NCI-H2081 (cell line): ENCODE measurements around the gene TOMM40L.

Source experiments
- DNase-seq, 2 experiments: peaks; one replicate each; lab custom pipeline; 2025; lab: John Stamatoyannopoulos, UW

Gene TOMM40L

DNA sequence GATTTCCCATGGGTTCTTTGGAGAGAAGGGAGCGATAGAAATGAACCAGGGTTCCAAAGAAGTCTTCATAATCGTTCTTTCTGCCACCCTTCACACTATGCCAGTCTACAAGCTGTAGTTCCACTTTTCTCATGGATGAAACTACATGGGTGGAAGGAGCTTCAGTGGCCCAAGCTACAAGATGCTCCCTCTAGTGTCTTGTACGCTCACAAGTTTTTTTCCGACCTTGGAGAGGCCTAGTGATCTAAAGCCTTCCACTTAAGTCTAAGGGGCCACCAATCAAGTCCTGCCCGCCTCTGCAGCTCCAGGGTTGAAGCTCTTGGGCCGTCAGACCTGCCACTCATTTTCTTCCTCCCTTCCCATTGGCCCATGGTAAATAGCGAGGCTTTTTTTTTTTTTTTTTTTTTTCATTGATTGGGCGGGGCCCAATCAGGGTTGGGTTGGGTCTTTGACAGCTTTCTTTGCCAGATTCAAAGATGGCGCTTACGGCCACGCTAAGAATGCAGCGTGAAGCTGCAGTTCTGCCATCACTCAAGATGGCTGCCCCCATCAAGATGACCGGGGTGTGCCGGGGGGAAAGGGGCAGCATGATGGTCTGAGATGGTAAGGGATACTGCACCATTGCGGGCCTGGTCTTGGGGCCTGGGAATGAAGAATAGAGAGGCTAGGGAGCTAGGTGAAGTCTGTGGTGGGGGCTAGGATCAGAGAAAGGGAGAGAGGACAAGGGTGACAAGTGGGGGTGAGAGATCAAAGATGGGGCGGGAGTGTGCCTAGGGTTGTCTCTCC, at the start of gene TOMM40L:
Gene TOMM40L (plus strand): TSS at position 527 of the 786 bp plus-strand sequence. CDS start 430 bp downstream, outside the sequence.
- peak; percentile 98 for DNase-seq

DNA sequence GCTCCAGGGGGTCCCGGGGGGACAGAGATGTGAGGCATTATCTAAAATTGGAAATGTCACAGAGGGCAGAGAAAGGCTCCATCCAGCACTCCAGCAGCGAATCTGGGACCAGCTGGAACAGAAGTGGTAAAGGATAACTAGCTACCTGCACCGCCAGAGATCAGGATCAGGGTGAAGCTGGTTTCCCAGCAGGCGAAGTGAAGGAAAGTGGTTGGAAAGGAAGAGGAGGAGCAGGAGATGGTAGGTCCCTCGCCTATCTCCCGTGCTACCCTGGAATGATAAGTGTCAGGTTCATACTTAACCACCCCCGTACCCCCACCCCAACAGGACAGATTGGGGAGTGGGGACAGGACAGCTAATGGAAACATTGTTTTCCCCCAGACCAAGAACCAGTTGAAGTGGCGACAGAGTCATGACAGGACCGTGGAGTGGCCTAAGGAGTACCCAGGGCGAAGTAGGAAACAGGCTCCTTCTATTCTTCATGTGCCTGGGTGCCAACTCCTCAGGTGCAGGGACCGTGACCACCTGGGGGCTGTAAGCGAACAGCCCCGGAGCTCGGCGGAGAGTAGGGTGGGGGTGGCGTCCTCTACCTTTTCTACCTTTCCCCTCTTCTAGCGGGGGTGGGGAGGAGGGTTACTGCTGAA, 49.3 kb upstream of the TOMM40L start:
- DNase-seq = no peak

- peak; percentile 91 for DNase-seq
These were observed 48.5 kb upstream of the TOMM40L start, which contains the start of gene B4GALT3 for GRCh38 chr1:161177112-161177935. Gene B4GALT3, minus strand, starts transcription at chr1:161177507. Its CDS starts 1,447 bp downstream, at chr1:161176060.

GRCh38 chr1:161177936-161178244, 48.0 kb upstream of the TOMM40L start:
- no peak for DNase-seq

GRCh38 chr1:161179698-161180097, 46.2 kb upstream of the TOMM40L start:
- DNase-seq = no peak

GRCh38 chr1:161180639-161181038, 45.2 kb upstream of the TOMM40L start:
- no peak for DNase-seq

GRCh38 chr1:161182214-161182613, 43.6 kb upstream of the TOMM40L start:
- no peak for DNase-seq

DNA sequence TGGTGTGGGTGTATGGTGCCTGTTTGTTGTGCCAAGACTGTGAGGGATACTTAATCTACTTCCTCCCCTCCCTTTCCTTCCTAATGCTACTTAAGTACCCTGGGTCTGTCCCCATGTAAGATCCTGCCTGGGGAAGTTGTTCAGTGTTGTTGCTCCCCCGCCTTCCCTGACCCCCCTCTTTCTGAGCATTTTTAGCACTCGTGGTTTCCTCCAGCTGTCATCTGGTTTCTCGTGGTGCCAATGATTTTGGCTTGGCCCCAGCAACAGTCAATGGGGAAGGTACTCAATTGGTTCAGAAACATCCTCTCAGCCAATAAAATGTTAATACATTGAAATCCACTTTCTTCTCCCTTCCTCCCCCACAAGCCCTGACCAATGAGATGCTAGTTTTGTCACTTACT, 40.6 kb upstream of the TOMM40L start:
- peak; percentile 48 to 68 for DNase-seq

DNA sequence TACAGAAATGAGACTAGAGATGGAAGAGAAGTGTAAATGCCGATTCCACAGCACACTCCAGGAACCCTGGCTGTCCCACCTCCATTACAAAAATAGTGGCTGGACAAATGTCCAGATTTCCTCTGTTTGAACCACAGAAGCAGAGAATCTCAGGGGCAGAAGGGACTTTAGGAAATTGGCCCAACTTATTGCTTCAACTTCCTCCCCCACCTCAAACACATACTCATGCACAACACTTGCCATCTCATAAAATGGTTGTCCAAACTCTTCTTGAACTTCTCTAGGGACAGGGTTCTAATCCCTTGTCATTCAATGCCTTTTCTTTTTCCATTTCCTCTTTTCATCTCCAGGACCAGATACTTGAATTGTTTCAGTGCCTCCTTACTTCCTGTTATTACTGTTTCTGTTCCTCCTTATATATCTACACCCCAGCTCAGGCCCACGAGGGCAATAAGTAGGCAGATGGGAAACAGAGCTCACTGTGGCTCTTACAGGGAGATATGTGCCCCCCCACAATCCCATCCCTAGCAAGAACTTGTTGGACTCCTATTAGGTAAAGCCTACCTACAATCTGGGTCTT, 40.0 kb upstream of the TOMM40L start:
- no peak for DNase-seq

DNA sequence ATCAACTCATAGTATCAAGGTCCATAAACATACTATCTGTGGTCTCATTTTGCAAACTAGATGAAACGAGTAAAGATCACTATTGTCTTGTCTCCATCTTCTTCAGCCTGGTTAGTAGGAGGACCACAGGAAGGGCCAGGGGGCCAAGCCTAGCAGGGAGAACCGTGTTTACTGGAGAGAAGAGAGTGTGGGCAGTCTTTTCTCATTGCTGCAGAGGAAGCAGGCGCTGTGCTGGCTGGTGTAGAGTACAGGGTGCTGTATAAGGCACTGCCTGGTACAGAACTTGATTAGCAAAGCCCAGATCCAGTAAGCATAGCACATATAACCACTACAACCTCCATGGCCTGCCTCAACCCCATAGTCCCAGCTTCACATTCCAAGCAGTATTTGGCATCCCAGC, 38.5 kb upstream of the TOMM40L start:
- DNase-seq = no peak

DNA sequence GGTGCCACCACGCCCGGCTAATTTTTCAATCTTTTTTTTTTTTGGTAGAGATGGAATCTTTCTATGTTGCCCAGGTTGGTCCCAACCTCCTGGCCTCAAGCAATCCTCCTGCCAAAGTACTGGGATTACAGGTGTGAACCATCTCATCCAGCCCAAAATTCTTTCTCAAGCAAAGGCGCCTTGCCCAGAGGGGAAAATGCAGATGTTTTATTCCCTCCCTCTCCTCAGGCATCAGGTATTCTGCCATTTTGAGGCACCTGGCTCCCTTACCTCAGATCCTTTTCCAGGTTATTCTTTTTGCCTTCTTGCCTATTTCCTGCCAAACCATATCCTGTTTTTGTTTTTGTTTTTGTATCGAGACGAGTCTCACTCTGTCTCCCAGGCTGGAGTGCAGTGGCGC, 37.5 kb upstream of the TOMM40L start:
- DNase-seq = no peak

- no peak for DNase-seq
These were observed 36.8 kb upstream of the TOMM40L start for GRCh38 chr1:161189036-161189435.

GRCh38 chr1:161190962-161191521, 34.8 kb upstream of the TOMM40L start:
- DNase-seq = no peak

DNA sequence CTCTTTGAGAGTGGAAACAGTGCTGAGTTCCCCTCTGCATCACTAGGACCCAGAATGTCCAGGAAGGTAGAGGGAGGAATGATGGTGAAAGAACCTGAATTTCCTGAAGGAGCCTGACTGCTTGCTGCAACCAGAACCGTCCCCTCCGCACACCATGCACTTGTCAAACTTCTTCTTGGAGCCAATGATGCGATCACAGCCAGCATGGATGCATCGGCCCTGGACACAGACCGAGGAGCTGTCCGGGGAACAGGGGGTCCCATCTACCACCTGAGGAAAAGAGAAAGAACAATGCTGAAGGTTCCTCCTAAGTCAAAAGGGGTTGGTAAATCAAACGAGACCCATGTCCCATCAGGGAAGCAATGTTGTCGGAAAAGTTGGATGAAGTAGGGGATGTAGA, 33.9 kb upstream of the TOMM40L start:
- DNase-seq = no peak

- DNase-seq = peak; percentile 84 to 88
These were observed 33.1 kb upstream of the TOMM40L start for GRCh38 chr1:161192476-161193465.

- no peak for DNase-seq
These were observed 32.2 kb upstream of the TOMM40L start for GRCh38 chr1:161193561-161194235.

GRCh38 chr1:161195171-161195570, 30.7 kb upstream of the TOMM40L start:
- DNase-seq = no peak

GRCh38 chr1:161196111-161196510, 29.7 kb upstream of the TOMM40L start:
- DNase-seq = no peak

DNA sequence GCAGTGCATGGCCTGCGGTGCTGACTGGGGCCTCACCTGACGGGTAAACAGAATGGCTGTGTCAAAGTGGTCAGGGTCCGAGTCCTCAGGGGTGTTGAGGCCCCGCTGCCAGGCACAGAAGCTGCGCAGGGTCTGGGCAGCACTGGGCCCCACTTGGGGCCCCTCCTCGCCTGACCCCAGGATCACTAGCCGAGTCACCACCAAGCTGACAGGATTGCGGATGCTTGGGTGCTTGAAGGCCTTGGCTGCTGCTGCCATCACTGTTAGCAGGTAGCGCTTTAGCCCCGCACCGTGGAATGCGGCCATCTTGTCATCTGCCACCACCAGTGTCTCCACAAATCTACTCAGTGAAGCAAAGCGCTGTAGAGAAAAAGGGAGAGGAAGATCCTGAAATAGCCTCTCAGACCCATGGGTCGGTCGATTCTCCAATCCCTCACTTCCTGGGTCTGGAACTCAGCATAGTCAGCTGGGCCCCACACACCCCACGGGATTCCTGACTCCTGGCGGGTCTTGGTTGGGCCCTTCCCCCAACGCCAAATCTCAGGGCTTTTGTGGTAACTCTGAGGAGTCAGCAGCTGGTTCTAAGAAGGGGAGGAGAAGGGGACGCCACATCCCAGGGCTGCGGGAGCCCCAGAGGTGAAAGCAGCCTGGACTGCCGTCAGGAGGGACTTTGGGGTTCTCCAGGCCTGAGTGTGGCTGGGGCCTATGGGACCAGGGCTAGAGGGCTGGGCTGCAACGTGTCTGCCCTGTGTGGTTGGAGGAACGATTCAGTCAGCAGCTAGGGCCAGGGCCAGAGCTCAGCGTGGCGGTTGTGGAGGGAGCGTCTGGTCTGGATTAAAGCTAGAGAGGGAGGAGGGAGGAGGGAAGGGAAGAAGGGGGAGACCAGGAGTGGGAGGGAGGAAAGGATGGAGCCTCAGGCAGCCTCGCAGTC, 29.1 kb upstream of the TOMM40L start:
- no peak for DNase-seq
